ENCODE data around the gene ELFN2.

Gene ELFN2

GRCh38 chr22:37328017-37328416 is 99.3 kb downstream of the ELFN2 start:
- Mint-ChIP-seq H3K4me1 (no peaks in the 10 kb centered on the region), H3K4me3 (no peak overlapping the region), H3K9me3 (no peaks in the 10 kb centered on the region), H3K27ac (no peak overlapping the region), H3K36me3 (no peaks in the 10 kb centered on the region), H3K27me3 (peaks cover 100% of the 10 kb centered on the region)
- CTCF ChIA-PET = interaction anchor here (0.6 to 1.5 kb wide), 3 partner anchors 10 to 100 kb away, joined by 3 to 5 read pairs (median 3); no protein-coding TSS in a partner anchor
- no peak for DNase-seq

- Mint-ChIP-seq H3K9me3 (no peaks in the 10 kb centered on the region), H3K27me3 (peaks cover 100% of the 10 kb centered on the region), H3K4me1 (no peaks in the 10 kb centered on the region), H3K27ac (no peak overlapping the region), H3K36me3 (no peaks in the 10 kb centered on the region), H3K4me3 (no peak overlapping the region)
- no peak for DNase-seq
- CTCF ChIA-PET = interaction anchor here (1.5 kb wide), 1 partner anchor 9 kb away, joined by 3 read pairs; no protein-coding TSS in a partner anchor
Observed at GRCh38 chr22:37326726-37327125, 100.6 kb downstream of the ELFN2 start.

DNA sequence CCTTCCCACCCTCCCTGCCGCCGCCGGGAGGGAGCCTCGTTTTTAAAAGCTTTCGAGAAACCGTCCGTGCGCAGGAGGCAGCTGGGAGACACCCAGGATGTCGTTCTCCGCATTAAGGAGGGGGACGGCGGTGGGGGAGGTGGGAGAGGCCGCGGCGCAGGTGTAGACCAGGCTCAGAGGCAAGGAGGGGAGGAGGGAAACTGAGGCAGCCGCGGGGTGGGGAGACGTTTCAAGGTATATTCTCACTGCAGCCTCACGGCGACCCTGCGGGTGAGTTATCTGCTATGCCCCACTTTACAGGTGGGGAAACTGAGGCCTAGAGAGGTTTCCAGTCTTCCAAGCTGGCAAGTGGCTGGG is 102.3 kb downstream of the ELFN2 start:
- no peaks in the 10 kb centered on the region for H3K4me1 Mint-ChIP-seq
- H3K9me3 Mint-ChIP-seq = no peaks in the 10 kb centered on the region
- no peak overlapping the region for H3K27ac Mint-ChIP-seq
- no peaks in the 10 kb centered on the region for H3K36me3 Mint-ChIP-seq
- no peak for DNase-seq
- CTCF ChIA-PET = interaction anchor here (0.8 to 1.4 kb wide), 4 partner anchors 9 to 147 kb away, joined by 3 to 5 read pairs (median 4); no protein-coding TSS in a partner anchor
- H3K4me3 Mint-ChIP-seq = no peak overlapping the region
- peaks cover 100% of the 10 kb centered on the region for H3K27me3 Mint-ChIP-seq

DNA sequence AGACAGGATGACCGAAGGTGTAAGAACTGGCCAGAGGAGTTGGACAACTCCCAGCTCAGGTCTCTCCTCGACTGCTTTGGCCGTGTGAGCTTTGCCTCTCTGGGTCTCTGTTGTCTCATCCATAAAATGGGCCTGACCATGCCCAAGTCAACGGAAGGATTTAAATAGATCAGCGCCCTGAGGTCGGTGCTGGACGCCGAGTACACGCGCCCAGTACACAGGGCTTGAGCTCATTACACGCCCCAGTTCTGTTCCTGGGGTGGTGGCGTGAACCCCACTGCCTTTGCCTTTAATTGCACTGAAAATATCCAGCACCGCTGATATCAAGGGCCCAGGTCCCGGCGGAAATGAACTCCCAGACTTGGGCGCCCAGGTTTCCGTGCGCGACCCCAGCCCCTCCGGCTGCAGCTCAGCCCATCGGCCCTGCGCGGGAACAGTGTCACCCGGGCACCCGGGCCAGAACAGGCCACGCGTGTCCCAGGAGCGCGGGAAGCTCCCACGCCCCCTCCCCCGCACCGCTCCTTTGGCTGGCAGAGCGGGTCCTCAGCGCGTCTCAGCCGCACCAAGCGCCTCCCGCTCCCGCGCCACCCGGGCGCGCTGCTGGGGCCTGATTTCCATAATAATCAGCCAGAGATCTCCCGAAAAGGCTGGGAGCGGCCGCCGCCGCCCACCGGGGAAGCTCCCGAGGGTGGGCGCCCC is 102.8 kb downstream of the ELFN2 start:
- DNase-seq = no peak
- Mint-ChIP-seq H3K27ac (no peak overlapping the region), H3K4me1 (no peaks in the 10 kb centered on the region), H3K27me3 (peaks cover 100% of the 10 kb centered on the region), H3K4me3 (no peak overlapping the region), H3K36me3 (no peaks in the 10 kb centered on the region), H3K9me3 (no peaks in the 10 kb centered on the region)
- CTCF ChIA-PET = interaction anchor here (0.8 to 1.4 kb wide), 6 partner anchors 10 to 148 kb away, joined by 3 to 5 read pairs (median 4); no protein-coding TSS in a partner anchor

- peaks cover 92% of the 10 kb centered on the region for H3K27me3 Mint-ChIP-seq
- H3K4me1 Mint-ChIP-seq = peaks cover 10% of the 10 kb centered on the region
- H3K9me3 Mint-ChIP-seq = no peaks in the 10 kb centered on the region
- no peak for DNase-seq
- H3K36me3 Mint-ChIP-seq = no peaks in the 10 kb centered on the region
- no peak overlapping the region for H3K27ac Mint-ChIP-seq
- no peak overlapping the region for H3K4me3 Mint-ChIP-seq
- CTCF ChIA-PET = no interaction called here
Observed at GRCh38 chr22:37320726-37321677, 106.3 kb downstream of the ELFN2 start.

GRCh38 chr22:37319469-37319868 is 107.8 kb downstream of the ELFN2 start:
- no peak overlapping the region for H3K4me3 Mint-ChIP-seq
- H3K27ac Mint-ChIP-seq = no peak overlapping the region
- no peaks in the 10 kb centered on the region for H3K9me3 Mint-ChIP-seq
- H3K4me1 Mint-ChIP-seq = peaks cover 22% of the 10 kb centered on the region
- peaks cover 2% of the 10 kb centered on the region for H3K36me3 Mint-ChIP-seq
- DNase-seq = no peak
- CTCF ChIA-PET = no interaction called here
- H3K27me3 Mint-ChIP-seq = peaks cover 76% of the 10 kb centered on the region

GRCh38 chr22:37318364-37319109 is 108.7 kb downstream of the ELFN2 start:
- CTCF ChIA-PET = interaction anchor here (0.8 to 6.2 kb wide), 9 partner anchors 13 to 274 kb away, joined by 3 to 74 read pairs (median 6); partner anchors contain the start of gene ELFN2
- Mint-ChIP-seq H3K27me3 (peaks cover 67% of the 10 kb centered on the region), H3K9me3 (no peaks in the 10 kb centered on the region), H3K4me1 (peaks cover 30% of the 10 kb centered on the region), H3K4me3 (no peak overlapping the region), H3K36me3 (peaks cover 9% of the 10 kb centered on the region), H3K27ac (no peak overlapping the region)
- no peak for DNase-seq
